Activated CD4-positive, alpha-beta T cell treated with anti-CD3 and anti-CD28 coated beads for 24 hours (primary cell): Measurements from ENCODE around the gene HMGB1.

ENCODE experiments used
- DNase-seq, 2 donors: peaks; one replicate each; pipeline ENCODE4 v3.0.0-alpha.2; 2020; ENCODE audit warnings: low read depth in 2 of 2

Gene HMGB1

DNA sequence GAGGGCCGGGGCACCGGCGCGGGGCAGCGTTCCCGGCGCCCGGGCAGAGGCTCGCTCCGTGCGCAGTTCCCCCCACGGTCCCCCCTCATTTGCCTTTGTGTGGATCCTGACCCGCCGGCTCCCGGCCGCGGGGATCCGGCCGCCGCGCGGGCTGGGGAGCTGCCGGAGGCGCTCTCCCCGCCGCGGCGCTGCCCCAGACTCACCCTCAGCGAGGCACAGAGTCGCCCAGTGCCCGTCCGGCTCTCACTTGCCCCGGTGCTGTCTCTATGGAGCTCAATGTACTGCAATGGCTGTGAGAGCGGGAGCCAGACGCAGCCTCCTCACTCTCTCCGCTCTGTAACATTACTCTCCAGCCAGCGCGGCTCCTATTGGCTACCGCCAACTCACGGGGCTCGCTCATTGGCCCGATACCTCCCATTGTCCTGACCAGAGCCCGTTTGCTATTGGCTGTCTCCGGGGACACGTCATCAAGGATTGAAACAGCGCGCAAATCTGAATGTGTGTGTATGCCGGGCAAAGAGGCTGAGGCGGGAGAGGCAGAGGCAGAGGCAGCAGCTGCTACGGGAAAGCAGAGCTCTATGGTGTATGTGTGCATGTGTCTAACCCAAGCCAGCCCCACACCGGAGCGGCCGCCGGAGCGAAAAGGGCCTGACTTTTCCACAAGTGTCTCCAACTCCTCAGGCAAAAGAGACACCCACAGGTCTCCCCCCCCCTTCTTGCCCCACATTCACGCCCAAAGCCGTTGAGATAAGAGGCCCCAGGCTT, at the start of gene HMGB1:
TSS of gene HMGB1 (minus strand) at position 344 of the 765 bp plus-strand sequence. CDS start 2,256 bp downstream, outside the sequence.
- peak; percentile 90 to 92 for DNase-seq

DNA sequence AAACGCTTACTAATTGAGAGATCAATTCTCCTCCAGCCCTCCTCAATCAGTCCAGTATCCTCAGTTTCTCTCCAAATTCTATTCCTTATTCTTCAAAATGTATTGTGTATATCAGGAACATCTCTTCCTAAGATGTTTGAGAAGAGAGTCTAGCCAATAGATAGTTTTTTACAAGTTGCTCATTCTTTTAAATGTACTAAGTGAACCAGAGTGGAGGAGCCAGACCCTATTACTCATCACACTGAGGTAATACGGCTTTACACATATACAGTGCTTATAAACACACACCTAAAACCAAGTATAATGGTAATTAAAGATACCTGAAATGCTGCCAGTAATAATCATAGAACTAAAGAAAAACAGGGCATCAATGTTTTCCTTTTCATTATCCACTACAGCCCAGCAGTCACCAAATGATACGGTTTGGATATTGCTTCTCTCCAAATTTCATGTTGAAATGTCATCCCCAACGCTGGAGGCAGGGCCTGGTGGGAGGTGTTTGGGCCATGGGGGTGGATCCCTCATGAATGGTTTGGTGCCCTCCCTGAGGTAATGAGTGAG, 45.2 kb upstream of the HMGB1 start:
- no peak for DNase-seq

DNA sequence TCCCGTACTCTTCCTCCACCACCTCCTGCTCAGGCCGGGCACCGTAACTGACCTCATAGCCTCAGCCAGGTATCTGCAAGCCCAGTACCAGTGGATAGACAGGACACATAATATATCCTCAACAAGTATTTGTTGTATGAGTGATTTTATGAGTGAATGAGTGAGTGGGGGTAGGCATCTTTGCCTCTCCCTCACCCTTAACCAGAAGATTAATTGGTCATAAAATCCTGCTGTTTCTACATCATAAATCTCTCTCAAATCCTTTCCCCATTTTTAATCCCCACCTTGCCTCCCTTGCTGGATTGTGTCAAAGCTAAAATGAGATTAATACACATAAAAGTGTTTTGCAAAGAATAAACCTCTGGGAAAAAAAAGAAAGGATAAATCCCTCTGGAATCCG, 44.4 kb upstream of the HMGB1 start:
- no peak for DNase-seq

DNA sequence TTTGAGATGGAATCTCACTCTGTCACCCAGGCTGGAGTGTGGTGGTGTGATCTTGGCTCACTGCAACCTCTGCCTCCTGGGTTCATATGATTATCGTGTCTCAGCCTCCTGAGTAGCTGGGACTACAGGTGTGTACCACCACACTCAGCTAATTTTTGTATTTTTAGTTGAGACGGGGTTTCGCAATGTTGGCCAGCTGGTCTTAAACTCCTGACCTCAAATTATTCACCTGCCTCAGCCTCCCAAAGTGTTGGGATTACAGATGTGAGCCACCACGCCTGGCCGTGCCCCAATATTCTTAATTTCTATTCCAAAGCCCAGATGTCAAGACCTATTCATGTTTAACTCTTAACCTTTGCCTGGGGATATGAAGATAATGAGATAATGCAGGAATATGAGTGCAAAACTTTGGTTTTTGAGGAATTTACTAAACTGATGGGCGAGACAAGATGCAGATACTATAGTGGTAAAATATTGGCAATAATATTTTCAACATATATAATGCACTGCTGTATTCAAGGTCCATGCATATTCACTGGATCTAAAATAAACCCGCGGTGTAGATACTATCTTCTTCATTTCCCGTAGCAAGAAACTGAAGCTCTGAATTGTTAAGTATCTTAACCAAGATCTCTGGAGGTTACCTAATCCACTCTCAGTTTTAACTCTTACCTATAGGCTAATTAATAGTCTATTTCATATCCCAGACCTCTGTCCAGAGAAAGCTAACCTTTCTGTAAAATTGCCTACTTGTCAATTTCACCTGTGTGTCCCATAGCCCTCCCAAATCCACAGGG, 43.7 kb upstream of the HMGB1 start:
- DNase-seq = no peak

DNA sequence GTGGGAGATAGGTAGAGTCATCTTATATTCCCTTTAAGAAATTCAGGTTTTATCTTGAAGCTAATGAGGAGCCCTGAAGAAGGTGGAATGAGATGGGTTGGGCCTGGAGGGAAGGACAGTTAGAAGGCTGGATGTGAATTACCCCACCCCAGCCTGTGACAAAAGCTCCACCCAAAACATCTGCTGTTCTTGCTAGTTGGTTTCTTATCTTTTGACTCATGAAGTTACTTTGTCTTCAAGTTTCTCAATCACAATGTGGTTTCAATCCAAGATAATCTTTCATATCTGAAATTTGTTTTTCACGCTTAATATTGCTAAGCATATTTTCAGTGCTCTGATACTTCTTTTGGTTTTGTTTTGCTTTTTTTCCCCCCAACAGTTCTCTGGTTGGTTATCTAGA, 38.3 kb upstream of the HMGB1 start:
- DNase-seq = no peak

DNA sequence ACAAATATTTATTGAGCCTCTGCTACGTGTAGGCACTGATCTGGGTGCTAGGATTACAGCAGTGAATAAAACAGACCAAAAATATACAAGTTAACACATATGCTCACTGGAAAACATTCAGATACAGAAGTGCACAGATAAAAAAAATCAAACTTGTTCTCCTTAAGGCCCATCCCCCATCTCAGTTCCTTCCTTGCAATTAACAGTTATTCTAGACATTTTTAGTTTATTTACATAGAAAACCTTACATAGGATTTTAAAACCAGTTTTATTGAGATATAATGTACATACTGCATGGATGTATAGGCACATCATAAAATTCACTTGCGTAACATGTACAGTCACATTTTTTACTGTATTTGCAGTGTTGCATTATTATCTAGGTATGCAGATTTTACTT, 36.5 kb upstream of the HMGB1 start:
- DNase-seq = no peak

DNA sequence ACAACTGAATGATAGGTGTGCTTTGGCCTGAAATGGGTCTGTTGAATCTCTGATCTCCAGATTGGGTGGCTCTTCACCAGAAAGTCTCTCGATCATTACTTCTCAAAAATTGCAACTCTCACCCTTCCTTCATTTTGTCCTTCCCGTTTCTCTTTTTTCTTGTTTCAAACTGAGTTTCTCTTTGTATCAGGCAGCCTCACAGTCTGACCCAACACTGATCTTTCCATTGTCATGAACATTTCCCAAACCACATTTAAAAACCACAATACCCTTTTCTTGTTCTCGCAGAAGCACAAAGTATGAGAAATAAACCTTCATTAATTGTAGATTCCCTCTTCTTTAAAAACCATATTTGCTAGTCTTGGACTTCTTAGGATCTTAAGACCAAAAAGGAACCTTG, 33.6 kb upstream of the HMGB1 start:
- DNase-seq = no peak

DNA sequence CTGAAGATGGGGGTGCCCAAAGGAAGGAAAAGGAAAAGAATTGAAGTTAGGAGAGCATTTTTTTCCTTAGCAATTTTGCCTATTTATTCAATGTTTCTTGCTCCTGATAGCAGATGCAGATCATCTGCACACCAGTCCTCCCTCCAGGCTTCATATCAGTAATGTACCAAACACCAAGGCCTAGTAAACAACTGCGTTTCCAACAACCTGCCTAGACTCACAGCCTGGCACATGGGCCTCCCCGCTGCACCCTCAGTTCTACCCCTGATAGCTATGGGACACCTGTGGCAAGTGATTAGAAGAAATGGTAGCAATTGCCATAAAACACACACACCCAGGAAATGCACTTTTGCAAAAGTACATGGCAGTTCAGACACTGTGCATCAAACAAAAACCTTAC, 30.4 kb upstream of the HMGB1 start:
- DNase-seq = no peak

DNA sequence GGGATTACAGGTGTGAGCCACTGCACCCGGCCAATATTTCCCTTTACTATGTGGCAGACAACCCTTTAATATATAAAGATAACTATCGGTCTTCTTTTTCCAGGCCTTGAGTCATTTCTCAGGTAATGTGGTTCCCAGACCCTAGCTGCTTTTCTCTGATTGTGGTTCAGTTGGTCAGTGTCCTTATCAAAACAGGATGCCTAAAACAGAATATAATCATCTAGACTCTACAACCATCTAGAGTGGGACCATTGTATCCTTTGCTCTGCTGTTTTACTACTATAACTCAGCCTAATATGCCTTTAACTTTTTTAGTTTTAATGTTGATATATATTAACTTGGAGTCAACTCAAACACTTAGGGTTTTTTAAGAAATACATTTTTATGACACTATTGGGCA, 30.0 kb upstream of the HMGB1 start:
- DNase-seq = no peak

DNA sequence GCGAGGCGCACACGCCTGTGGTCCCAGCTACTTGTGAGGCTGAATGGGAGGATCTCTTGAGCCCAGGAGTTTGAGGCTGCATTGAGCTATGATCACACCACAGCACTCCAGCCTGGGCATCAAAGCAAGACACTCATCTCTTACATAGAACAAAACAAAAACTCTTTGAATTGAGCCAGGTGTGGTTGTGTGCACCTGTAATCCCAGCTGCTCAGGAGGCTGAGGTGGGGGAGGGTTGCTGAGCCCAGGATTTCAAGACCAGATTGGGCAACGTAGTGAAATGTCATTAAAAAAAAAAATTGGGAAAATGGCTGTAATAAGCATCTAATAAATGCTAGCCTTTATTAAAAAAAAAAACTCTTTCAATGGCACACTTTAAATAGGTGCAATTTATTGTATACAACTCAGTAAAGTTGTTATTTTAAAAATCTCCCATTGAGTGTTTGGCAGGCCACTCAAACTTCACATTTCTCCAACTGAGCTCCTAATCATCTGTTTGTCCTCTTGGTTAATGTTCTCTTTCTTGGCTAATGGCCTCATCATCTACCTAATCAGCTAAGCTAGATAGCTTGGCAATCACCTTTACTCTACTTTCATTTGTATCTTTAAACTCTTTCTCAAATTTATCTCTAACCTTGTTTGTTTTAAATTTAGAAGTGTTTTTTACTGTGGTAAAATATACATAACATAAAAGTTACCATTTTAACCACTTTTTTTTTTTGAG, 28.1 kb upstream of the HMGB1 start:
- DNase-seq = no peak

DNA sequence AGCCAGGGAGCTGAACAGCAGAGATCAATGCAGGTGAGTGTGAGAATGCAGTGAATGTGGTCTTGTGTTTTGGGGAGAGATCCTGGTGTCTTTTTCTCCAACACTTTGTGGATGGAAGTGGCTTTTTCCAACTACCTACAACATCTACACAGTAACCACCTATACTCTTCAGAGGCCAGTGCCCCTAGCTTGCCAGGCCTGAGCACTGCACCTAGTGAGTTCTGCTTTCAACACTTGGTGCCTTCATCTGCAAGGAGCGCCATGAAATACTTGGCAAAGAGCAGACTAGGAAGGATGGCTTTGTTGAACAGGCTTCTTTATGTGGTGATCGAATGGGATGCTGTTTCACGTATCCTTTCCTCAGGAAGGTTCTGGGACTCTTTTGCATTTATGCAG, 21.3 kb upstream of the HMGB1 start:
- no peak for DNase-seq

DNA sequence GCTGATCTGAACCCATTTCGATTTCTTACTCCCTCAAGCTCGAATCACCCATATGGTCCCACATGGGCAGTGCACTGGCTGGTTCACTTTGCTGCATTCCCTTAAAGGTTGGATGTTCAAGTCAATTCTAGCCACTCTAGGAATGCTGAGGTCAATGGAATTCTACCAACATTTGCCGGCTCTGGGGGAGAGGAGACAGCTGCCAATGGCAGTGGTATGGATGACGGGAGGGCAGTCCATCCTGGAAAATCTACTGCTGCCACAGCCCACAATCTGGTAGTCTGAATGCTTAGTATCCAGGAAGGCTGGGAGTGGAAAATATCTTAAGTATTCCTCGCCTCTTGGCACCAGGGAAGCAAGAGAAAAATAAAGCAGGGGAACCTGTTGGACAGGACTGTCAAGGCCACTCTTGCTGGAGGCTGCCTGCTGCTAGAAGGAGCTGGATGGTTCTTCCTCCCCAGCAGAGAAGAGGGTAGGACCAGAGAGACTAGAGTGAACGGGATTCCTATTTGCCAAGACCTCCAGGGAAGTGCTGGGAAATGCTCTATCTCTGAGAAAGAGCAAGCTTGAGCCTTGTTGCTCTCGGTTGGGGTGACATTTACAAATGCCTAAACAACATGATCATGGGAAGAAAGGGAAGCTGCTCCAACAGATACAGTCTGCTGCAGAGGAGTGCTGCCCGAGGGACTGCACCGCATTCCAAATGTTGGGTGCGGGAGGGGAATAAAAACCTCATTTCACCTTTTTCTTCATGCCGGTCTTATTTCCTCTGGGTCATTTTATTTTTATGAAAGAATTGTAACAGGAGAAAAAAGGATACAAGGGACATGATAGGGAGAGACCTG, 20.7 kb upstream of the HMGB1 start:
- no peak for DNase-seq

DNA sequence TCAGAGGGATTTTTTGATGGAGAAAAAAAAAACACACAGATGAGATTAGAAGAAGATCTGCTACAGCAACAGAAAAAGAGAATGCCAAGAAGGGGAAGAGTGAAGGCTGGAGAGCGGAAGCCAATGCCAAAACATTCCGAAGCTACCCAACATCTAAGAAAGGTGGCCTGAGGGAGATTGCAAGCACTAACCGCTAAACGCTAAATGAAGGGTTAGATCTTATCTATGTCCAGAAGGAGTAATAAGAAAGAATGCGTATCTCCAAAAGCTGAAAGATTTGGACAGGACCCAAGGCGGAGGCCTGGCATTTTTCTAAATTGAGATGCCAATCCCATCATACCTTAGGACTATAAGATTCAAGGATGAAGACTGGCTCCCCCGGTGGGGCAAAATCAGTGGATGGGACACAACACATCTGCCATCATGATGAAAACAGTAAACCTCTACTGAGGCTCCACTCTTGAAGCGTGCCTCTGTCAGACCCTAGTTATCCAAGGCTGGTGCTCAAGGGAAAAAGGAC, 15.6 kb upstream of the HMGB1 start:
- no peak for DNase-seq

DNA sequence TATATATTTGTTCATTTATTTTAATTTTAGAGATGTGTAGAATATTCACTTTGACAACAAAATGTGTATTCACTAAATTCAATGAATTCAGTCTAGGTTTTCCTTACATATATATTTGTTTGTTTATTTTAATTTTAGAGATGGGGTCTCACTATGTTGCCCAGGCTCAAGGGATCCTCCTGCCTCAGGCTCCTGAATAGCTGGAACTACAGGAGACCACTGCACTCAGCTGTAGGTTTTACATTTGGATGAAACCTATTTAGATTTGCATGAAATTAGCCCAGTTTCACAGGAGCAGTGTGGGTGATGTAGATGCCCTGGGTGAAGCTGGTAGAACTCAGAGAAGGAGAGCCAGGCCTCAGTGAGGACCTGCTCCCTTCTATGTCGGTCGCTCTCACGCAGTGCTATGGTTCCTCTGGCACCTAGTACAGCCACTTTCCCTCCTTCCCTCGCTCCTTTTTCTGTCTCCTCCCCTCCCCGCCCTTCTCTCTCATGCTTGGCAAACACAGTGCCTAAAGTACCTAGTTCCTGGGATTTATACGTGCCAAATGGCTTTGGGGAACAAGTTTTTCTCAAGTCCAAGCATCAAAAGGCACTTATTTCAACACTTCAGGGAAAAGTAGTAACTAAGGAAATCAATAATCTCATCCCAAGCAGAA, 14.7 kb upstream of the HMGB1 start:
- DNase-seq = no peak

DNA sequence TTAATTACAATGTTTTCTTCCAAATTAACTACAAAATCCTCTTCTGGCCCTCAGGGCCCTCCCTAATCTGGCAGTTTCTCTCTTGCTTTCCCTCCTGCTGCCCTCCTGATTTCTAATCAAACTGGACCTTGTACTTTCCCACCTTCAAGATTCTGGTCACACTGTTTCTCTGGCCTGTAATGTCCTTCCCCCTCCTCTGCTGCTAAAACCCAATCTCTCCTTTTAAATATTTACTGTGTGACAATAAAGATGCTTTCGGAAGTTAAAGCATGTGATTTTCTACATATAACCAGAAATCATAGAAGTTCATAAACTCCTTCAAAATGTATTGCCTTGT, 14.1 kb upstream of the HMGB1 start:
- no peak for DNase-seq

DNA sequence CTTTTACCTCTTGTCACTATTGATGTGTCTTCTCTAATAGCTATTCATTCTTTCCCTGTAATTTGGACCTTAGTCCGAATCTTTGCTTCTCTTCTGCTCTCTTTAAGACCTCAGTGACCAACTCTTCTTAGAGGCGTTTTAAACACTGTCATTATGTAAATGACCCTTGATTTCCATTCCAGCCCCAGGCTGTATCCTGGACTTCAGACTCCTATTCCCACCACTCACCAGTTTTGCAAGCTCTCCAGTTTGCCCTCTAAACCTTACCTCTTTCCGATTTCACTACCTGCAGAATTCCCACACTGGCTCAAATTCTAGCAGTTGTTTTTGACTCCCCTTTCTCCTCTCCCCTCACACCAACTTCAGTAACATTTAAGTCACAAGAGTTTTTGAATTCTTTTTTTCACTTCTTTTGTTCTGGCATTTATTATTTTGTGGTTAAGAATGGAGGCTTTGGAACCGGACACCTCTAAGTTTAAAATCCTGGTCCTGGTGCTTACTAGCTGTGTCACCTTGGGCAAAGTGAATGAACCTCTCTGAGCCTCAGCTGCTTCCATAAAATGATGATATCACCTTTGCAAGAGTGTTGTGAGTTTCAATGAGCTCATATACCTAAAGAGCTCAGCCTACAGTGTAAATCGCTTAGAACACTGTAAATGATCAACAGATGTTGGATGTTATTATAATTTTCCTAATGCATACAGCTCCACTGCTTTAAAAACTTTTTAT, 13.6 kb upstream of the HMGB1 start:
- DNase-seq = no peak

DNA sequence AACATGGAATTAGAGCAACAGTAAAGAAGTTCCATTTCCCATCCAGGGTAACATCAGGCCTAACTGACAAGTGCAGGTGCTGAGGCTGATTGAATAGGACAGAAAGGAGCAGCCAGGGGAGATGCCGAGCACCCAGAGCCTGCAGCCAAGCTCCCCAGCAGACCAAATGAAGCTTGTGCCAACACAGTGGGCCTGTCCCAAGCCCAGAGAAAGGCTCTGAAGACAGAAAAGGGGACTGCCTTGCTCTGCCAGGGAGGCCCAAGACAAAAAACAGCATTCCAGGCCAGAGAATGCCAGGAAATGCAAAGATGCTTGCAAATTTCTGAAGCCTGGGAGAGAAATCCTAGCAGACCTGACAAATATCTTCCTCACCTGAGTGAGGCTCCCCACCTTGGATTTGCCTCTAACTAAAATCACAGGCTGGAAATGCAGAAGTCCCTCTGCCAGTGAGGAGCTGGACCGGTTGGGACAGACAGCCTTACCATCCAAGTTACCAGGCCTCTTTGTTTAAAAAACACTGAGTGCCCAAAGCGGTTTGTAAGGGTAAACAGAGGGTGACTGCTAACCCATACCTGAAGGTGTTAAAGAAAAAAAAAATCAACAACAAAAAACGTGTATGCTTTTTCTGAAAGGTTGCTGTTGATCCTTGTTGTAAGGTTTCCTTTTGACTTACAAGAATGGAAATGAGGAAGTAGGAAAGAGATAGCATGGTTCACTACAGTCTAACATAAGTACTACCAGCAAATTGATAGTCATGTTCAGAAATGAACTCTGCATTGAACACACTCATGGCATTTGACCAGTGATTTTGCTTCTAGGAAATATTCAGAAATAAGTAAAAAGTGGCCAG, 11.8 kb upstream of the HMGB1 start:
- no peak for DNase-seq

DNA sequence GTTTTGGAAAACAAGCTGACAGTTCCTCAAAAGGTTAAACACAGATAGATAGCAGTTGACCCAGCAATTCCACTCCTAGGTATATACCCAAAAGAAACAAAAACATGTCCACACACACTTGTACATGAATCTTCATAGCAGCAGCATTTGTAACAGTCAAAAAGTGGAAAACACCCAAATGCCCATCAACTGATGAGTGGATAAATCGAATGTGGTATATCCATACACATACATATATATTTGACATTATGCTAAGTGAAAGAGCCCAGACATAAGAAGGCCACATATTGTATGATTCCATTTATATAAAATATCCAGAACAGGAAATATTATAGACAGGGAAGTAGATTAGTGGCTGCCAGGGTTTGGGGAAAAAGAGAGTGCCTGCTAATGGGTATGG, 7.9 kb upstream of the HMGB1 start:
- no peak for DNase-seq

DNA sequence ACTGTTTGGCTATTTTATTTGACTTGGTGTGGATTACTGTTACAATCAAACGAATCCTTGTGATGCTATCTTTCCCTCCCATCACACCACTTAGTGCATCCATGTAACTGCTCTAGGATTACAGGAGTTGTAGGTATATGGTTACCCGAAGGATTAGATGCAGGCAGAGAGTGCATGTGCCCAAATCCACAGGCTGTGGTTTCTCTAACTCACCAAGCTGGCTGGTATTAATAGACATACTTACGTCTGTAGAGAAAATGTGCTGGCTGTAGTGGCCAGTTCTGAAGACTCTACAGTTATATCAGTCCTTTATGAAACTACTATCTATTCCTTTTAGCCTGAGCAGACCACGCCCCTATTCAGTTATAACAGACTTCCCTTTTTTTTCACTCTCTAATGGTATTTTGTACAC, 1.1 kb upstream of the HMGB1 start:
- no peak for DNase-seq
